A673 (cell line): ENCODE results near the gene ZC3H12C. TPM values are rescaled to one million over a fixed set of nuclear protein-coding genes. Genes with fewer than 3 reads are reported as not detected.

Experiments used
- BruUV-seq: library from RNA; stranded (reverse); fragments of 400-500 nt; replicated peaks from 2 replicates; lab custom pipeline; 2021; lab: Mats Ljungman, UMichigan
- CTCF ChIA-PET: fragments of 300-600 bp; sonication (Branson Sonifier 250); formaldehyde crosslinking; loops from one replicate; lab custom pipeline; 2022; ENCODE audit warnings: antibody characterized with exemption; lab: Charles Lee
- POLR2A ChIA-PET: fragments of 300-600 bp; sonication (Branson Sonifier 250); formaldehyde crosslinking; loops from one replicate; lab custom pipeline; 2022; ENCODE audit warnings: antibody characterized with exemption; ENCODE audit not compliant: low non-redundant PET; lab: Charles Lee
- DNase-seq: peaks from one replicate; pipeline ENCODE4 v3.0.0-alpha.2; 2015; ENCODE audit warnings: low spot score
- H3K27ac ChIP-seq: fragments of 200-600 bp; sonication (generic); 2 replicates; pipeline ENCODE4 v1.5.1; 2016; ENCODE audit warnings: mixed run types, low read depth, mild to moderate bottlenecking, mixed read lengths, antibody characterized with exemption, low read length; ENCODE audit not compliant: poor library complexity, severe bottlenecking
- H3K27me3 ChIP-seq: fragments of 200-600 bp; sonication (generic); replicated peaks from 2 replicates; pipeline ENCODE4 v1.6.1; 2017; ENCODE audit warnings: mixed run types, low read depth, mild to moderate bottlenecking, mixed read lengths, antibody characterized with exemption, low read length; ENCODE audit not compliant: insufficient read depth, poor library complexity
- H3K36me3 ChIP-seq: fragments of 200-600 bp; sonication (generic); 2 replicates; pipeline ENCODE4 v1.6.1; 2016; ENCODE audit warnings: mixed run types, mild to moderate bottlenecking, mixed read lengths, antibody characterized with exemption, low read length; ENCODE audit not compliant: insufficient read depth, poor library complexity, severe bottlenecking
- H3K4me1 ChIP-seq: fragments of 200-600 bp; sonication (generic); 2 replicates; pipeline ENCODE4 v1.6.1; 2017; ENCODE audit warnings: mixed run types, mild to moderate bottlenecking, mixed read lengths, antibody characterized with exemption, low read length; ENCODE audit not compliant: insufficient read depth, poor library complexity, severe bottlenecking
- H3K4me3 ChIP-seq: fragments of 200-600 bp; sonication (generic); 2 replicates; pipeline ENCODE4 v1.5.1; 2016; ENCODE audit warnings: low read depth, mixed run types, mild to moderate bottlenecking, mixed read lengths, low read length; ENCODE audit not compliant: poor library complexity, severe bottlenecking
- H3K9me3 ChIP-seq: fragments of 200-600 bp; sonication (generic); 2 replicates; pipeline ENCODE4 v1.6.1; 2016; ENCODE audit warnings: mixed run types, low read depth, mild to moderate bottlenecking, mixed read lengths, antibody characterized with exemption, low read length; ENCODE audit not compliant: poor library complexity, severe bottlenecking
- EZH2 ChIP-seq: fragments of 200-600 bp; sonication (generic); IDR thresholded peaks from 2 replicates; pipeline ENCODE4 v1.6.1; 2017; ENCODE audit warnings: borderline replicate concordance, low read depth, mild to moderate bottlenecking, mixed read lengths, antibody characterized with exemption, low read length; ENCODE audit not compliant: poor library complexity, severe bottlenecking
- intact Hi-C: fragments of 100-400 bp; cut with micrococcal nuclease; formaldehyde crosslinking; loops from one replicate; pipeline ENCODE4 v1.10.0; 2022; ENCODE audit not compliant: unreplicated experiment
- total RNA-seq: library from RNA; stranded (reverse); gene quantifications from 2 replicates; pipeline ENCODE4 v1.2.3, GENCODE V29; 2021
- TF ChIP-seq, protein P1 (sequence below): fragments of 300-800, 200-600 bp; sonication (generic); conservative IDR thresholded peaks from 2 replicates; pipeline ENCODE4 v1.5.1; 2017; ENCODE audit warnings: low read depth, mild to moderate bottlenecking, antibody characterized with exemption, low read length, moderate library complexity, mixed read lengths

ZC3H12C gene
- total RNA-seq, 1 experiment from 2014 or later, result 21.7 TPM

- Histone ChIP-seq H3K27ac (no peak overlapping the region), H3K4me3 (no peak overlapping the region), H3K4me1 (no peaks in the 10 kb centered on the region), H3K9me3 (peaks cover 3% of the 10 kb centered on the region), H3K36me3 (no peaks in the 10 kb centered on the region), H3K27me3 (no peaks in the 10 kb centered on the region)
- ChIA-PET POLR2A (no interaction called here), CTCF (no interaction called here)
- no peak for DNase-seq
- TF ChIP-seq, protein P1, sequence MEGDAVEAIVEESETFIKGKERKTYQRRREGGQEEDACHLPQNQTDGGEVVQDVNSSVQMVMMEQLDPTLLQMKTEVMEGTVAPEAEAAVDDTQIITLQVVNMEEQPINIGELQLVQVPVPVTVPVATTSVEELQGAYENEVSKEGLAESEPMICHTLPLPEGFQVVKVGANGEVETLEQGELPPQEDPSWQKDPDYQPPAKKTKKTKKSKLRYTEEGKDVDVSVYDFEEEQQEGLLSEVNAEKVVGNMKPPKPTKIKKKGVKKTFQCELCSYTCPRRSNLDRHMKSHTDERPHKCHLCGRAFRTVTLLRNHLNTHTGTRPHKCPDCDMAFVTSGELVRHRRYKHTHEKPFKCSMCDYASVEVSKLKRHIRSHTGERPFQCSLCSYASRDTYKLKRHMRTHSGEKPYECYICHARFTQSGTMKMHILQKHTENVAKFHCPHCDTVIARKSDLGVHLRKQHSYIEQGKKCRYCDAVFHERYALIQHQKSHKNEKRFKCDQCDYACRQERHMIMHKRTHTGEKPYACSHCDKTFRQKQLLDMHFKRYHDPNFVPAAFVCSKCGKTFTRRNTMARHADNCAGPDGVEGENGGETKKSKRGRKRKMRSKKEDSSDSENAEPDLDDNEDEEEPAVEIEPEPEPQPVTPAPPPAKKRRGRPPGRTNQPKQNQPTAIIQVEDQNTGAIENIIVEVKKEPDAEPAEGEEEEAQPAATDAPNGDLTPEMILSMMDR, result no peak
- TF ChIP-seq EZH2, result no peak
- no TSS peak for BruUV-seq
- intact Hi-C loops, result no loop called here
Measured at GRCh38 chr11:110056956-110057355, 36.2 kb upstream of the ZC3H12C start.

DNA sequence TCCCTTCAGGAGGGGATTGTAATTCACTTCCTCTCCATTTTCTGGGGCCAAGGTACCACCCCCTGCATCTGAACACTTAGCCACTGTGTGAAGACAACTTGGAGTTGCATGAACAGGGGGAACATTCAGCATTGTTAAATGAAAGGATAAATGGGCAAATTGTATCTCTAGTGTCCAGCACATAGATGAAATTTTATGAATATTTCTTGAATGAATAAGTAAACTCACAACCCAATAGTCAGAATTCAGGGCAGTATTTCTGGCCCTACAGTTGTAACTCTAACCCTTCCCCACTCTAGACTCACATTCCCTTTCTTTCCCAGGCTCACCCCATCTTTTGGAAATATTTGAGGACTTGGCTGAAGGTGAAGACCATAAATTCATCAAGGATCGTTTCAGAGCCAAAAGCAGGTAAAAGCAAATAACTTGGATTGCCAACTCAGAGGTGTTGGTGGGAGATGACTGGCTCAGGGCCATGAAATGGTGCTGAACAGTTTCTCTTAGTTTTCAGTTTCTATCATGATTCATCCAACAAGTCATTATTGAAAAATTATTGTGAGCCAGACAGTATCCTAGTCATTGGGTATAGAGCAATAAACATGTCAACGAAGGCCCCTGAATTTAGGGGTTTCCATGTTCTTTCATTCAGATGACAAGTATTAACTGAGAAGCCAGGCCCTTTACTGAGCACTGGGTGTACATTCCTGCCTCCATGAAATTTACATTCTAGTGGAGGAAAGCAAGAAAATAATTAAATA lies 33.3 kb upstream of the ZC3H12C start:
- Histone ChIP-seq H3K27me3 (no peaks in the 10 kb centered on the region), H3K36me3 (no peaks in the 10 kb centered on the region), H3K4me1 (no peaks in the 10 kb centered on the region), H3K4me3 (no peak overlapping the region), H3K27ac (no peak overlapping the region), H3K9me3 (no peaks in the 10 kb centered on the region)
- ChIA-PET CTCF (no interaction called here), POLR2A (no interaction called here)
- intact Hi-C loops, result no loop called here
- no TSS peak for BruUV-seq
- no peak for DNase-seq
- TF ChIP-seq, protein P1, result no peak
- TF ChIP-seq EZH2, result no peak

DNA sequence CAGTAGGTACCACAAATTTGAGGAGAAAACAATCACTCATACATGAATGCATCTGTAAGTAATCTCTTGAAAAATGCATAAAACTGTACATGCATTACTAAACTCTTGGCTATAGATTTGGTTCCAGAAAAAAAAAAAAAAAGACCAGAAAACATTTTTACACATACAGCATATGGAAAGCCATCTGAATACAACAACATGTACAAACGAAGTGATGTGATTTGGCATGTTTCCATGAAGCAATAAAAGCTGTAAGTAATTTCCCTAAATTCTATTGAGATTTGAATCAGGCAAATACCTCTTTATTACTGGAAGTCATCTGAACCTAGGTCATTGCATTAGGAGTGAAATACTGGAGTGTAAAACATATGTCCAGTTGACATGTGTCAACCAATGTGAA lies 31.9 kb upstream of the ZC3H12C start:
- Histone ChIP-seq H3K4me3 (no peak overlapping the region), H3K27me3 (no peaks in the 10 kb centered on the region)

More for the DNA sequence above, 31.9 kb upstream of the ZC3H12C start:
- no peak for TF ChIP-seq EZH2
- TF ChIP-seq, protein P1, result no peak
- Histone ChIP-seq H3K36me3 (no peaks in the 10 kb centered on the region), H3K27ac (no peak overlapping the region), H3K9me3 (no peaks in the 10 kb centered on the region), H3K4me1 (no peaks in the 10 kb centered on the region)
- intact Hi-C loops, result no loop called here
- no TSS peak for BruUV-seq
- DNase-seq, result no peak
- POLR2A ChIA-PET, result no interaction called here
- CTCF ChIA-PET, result interaction anchor here (0.7 kb wide), 1 partner anchor 133 kb away, joined by 3 read pairs; no protein-coding TSS in a partner anchor
